ENCODE measurements around the gene PDZD2.

GRCh38 chr5:31996909-31997308, 358.0 kb downstream of the PDZD2 start:
- TF ChIP-seq, protein P1, sequence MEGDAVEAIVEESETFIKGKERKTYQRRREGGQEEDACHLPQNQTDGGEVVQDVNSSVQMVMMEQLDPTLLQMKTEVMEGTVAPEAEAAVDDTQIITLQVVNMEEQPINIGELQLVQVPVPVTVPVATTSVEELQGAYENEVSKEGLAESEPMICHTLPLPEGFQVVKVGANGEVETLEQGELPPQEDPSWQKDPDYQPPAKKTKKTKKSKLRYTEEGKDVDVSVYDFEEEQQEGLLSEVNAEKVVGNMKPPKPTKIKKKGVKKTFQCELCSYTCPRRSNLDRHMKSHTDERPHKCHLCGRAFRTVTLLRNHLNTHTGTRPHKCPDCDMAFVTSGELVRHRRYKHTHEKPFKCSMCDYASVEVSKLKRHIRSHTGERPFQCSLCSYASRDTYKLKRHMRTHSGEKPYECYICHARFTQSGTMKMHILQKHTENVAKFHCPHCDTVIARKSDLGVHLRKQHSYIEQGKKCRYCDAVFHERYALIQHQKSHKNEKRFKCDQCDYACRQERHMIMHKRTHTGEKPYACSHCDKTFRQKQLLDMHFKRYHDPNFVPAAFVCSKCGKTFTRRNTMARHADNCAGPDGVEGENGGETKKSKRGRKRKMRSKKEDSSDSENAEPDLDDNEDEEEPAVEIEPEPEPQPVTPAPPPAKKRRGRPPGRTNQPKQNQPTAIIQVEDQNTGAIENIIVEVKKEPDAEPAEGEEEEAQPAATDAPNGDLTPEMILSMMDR (IDR thresholded peaks at IDR 0.05; ENCODE audit: extremely low read depth in 1 of 2, insufficient read depth in 1 of 2, low read depth in 1 of 2, low read length in 2 of 2), result no peak
- TF ChIP-seq EZH2 (IDR thresholded peaks at IDR 0.05; ENCODE audit: borderline replicate concordance, low read depth, low read length, severe bottlenecking) (no peak), MYC (IDR thresholded peaks at IDR 0.05; ENCODE audit: low read depth, low read length) (no peak), POLR2AphosphoS5 (IDR thresholded peaks at IDR 0.05; ENCODE audit: insufficient read depth, low read depth, low read length) (no peak), POLR2A (IDR thresholded peaks at IDR 0.05; ENCODE audit: low read depth, low read length) (no peak), MAX (IDR thresholded peaks at IDR 0.05; ENCODE audit: insufficient read depth, insufficient read length) (no peak), FOS (IDR thresholded peaks at IDR 0.05; ENCODE audit: borderline replicate concordance, insufficient read depth, low read length) (no peak)

Measured in endothelial cell of umbilical vein (primary cell).